Measurements from ENCODE around the gene GYS2. TPM values are rescaled to one million over a fixed set of nuclear protein-coding genes. Genes with fewer than 3 reads are reported as not detected.

Gene GYS2
- total RNA-seq, 1 experiment from 2014 or later = 0.66 TPM

DNA sequence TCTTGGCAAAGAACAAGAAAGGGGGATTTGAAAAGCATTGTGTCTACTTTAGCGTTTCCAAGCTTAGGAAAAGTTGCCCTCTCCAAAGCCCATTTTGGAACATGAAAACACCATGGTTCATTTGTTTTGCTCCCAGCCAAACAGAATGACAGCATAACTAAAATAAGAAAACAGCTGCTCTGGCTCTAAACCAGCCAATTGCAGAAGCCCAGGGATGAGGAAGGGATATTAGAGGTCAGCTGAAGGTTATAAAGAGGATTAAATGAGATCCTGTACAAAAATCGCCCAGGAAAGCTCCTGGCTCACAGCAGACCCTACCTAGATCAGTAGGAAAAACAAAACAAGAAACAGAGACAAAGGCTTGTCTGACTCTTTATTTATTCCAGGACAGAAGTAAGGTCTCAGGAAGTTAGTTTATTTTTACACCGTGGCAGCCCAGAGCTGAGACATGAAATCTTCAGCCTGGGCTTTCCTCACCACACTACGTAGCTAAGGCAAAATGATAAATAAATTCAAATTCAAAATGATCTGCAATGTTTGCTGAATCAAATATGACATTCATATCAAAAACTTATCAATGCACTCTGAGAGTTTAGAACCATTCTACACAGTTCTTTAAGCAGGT lies 52.7 kb downstream of the GYS2 start:
- H3K4me3 Mint-ChIP-seq (ENCODE audit: unreplicated experiment) = no peak overlapping the region
- intact Hi-C loops (cut with micrococcal nuclease; ENCODE audit: unreplicated experiment) = no loop called here
- no peak for DNase-seq
- no peaks in the 10 kb centered on the region for H3K9me3 ChIP-seq
- TF ChIP-seq, protein P1, sequence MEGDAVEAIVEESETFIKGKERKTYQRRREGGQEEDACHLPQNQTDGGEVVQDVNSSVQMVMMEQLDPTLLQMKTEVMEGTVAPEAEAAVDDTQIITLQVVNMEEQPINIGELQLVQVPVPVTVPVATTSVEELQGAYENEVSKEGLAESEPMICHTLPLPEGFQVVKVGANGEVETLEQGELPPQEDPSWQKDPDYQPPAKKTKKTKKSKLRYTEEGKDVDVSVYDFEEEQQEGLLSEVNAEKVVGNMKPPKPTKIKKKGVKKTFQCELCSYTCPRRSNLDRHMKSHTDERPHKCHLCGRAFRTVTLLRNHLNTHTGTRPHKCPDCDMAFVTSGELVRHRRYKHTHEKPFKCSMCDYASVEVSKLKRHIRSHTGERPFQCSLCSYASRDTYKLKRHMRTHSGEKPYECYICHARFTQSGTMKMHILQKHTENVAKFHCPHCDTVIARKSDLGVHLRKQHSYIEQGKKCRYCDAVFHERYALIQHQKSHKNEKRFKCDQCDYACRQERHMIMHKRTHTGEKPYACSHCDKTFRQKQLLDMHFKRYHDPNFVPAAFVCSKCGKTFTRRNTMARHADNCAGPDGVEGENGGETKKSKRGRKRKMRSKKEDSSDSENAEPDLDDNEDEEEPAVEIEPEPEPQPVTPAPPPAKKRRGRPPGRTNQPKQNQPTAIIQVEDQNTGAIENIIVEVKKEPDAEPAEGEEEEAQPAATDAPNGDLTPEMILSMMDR (IDR thresholded peaks at IDR 0.05; ENCODE audit: insufficient read depth in 1 of 2, low read depth in 1 of 2, low read length in 1 of 2, severe bottlenecking in 1 of 2, unreplicated experiment in 1 of 2) = no peak
- POLR2A ChIA-PET = no interaction called here
- no peaks in the 10 kb centered on the region for H3K27me3 ChIP-seq (replicated peaks; ENCODE audit: control insufficient read depth, insufficient read depth, low read length)
- no peak overlapping the region for H3K27ac Mint-ChIP-seq (ENCODE audit: unreplicated experiment)
- H3K36me3 ChIP-seq (ENCODE audit: control insufficient read depth, insufficient read depth, low read length) = no peaks in the 10 kb centered on the region
- H3K36me3 Mint-ChIP-seq (ENCODE audit: insufficient read depth, unreplicated experiment) = no peaks in the 10 kb centered on the region
- H3K9me3 Mint-ChIP-seq (ENCODE audit: unreplicated experiment) = no peaks in the 10 kb centered on the region
- no peak overlapping the region for H3K4me3 ChIP-seq (ENCODE audit: low read depth, low read length)
- H3K4me1 Mint-ChIP-seq (ENCODE audit: low read depth, unreplicated experiment) = peaks cover 17% of the 10 kb centered on the region
- H3K27me3 Mint-ChIP-seq (ENCODE audit: insufficient read depth, unreplicated experiment) = no peaks in the 10 kb centered on the region
- BruUV-seq (replicated peaks) = no TSS peak
- peaks cover 14% of the 10 kb centered on the region for H3K4me1 ChIP-seq
- CTCF ChIA-PET = interaction anchor here (0.6 kb wide), 1 partner anchor 90 kb away, joined by 6 read pairs; no protein-coding TSS in a partner anchor

DNA sequence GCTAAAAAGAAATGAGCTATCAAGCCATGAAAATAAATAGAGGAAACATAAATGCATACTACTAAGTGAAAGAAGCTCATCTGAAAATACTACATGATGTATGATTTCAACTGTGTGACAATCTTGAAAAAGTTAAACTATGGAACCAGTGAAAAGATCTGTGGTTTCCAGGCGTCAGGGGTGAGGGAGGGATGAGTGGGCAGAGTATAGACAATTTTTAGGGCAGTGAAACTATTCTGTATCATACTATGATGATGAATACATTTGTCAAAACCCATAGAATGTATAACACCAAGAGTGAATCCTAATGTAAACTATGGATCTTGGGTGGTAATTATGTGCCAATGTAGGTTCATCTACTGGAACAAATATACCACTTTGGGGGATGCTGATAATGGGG lies 57.2 kb downstream of the GYS2 start:
- Mint-ChIP-seq H3K4me3 (ENCODE audit: unreplicated experiment) (no peak overlapping the region), H3K27ac (ENCODE audit: unreplicated experiment) (no peak overlapping the region), H3K4me1 (ENCODE audit: low read depth, unreplicated experiment) (peaks cover 6% of the 10 kb centered on the region), H3K9me3 (ENCODE audit: unreplicated experiment) (no peaks in the 10 kb centered on the region), H3K36me3 (ENCODE audit: insufficient read depth, unreplicated experiment) (no peaks in the 10 kb centered on the region), H3K27me3 (ENCODE audit: insufficient read depth, unreplicated experiment) (no peaks in the 10 kb centered on the region)
- no peaks in the 10 kb centered on the region for H3K9me3 ChIP-seq
- BruUV-seq (replicated peaks) = no TSS peak
- CTCF ChIA-PET = no interaction called here
- no peaks in the 10 kb centered on the region for H3K27me3 ChIP-seq (replicated peaks; ENCODE audit: control insufficient read depth, insufficient read depth, low read length)
- H3K4me3 ChIP-seq (ENCODE audit: low read depth, low read length) = no peak overlapping the region
- H3K36me3 ChIP-seq (ENCODE audit: control insufficient read depth, insufficient read depth, low read length) = no peaks in the 10 kb centered on the region
- DNase-seq = no peak
- POLR2A ChIA-PET = no interaction called here
- TF ChIP-seq, protein P1 (IDR thresholded peaks at IDR 0.05; ENCODE audit: insufficient read depth in 1 of 2, low read depth in 1 of 2, low read length in 1 of 2, severe bottlenecking in 1 of 2, unreplicated experiment in 1 of 2) = no peak
- H3K4me1 ChIP-seq = peaks cover 6% of the 10 kb centered on the region; the same call in 1 of the 2 replicates
- intact Hi-C loops (cut with micrococcal nuclease; ENCODE audit: unreplicated experiment) = no loop called here

DNA sequence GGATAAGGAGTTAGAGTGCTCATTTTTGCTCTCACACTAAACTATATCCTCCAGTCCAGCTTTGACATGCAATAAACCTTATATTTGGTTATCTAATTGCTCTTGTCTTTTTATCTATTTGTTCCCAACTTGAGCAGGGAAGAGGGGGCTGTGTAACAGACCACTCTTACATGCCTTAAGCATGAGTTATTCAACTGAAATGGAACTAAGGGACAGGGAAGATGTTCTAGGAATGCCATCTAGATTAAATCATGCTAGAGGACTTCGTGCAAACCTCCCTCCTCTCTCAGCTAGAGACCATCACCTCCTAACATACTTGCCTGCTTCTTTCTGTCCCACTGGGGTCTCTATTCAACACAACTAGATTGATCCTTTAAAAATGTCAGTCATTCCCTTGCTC lies 57.9 kb downstream of the GYS2 start:
- POLR2A ChIA-PET = no interaction called here

More for the DNA sequence above, 57.9 kb downstream of the GYS2 start:
- CTCF ChIA-PET = no interaction called here
- Mint-ChIP-seq H3K27me3 (ENCODE audit: insufficient read depth, unreplicated experiment) (no peaks in the 10 kb centered on the region), H3K36me3 (ENCODE audit: insufficient read depth, unreplicated experiment) (no peaks in the 10 kb centered on the region), H3K4me1 (ENCODE audit: low read depth, unreplicated experiment) (peaks cover 6% of the 10 kb centered on the region), H3K9me3 (ENCODE audit: unreplicated experiment) (no peaks in the 10 kb centered on the region), H3K27ac (ENCODE audit: unreplicated experiment) (no peak overlapping the region), H3K4me3 (ENCODE audit: unreplicated experiment) (no peak overlapping the region)
- TF ChIP-seq, protein P1 (IDR thresholded peaks at IDR 0.05; ENCODE audit: insufficient read depth in 1 of 2, low read depth in 1 of 2, low read length in 1 of 2, severe bottlenecking in 1 of 2, unreplicated experiment in 1 of 2) = no peak
- Histone ChIP-seq H3K4me3 (ENCODE audit: low read depth, low read length) (no peak overlapping the region), H3K4me1 (peaks cover 6% of the 10 kb centered on the region; the same call in 1 of the 2 replicates), H3K9me3 (no peaks in the 10 kb centered on the region), H3K27me3 (replicated peaks; ENCODE audit: control insufficient read depth, insufficient read depth, low read length) (no peaks in the 10 kb centered on the region), H3K36me3 (ENCODE audit: control insufficient read depth, insufficient read depth, low read length) (no peaks in the 10 kb centered on the region)
- no peak for DNase-seq
- intact Hi-C loops (cut with micrococcal nuclease; ENCODE audit: unreplicated experiment) = no loop called here
- no TSS peak for BruUV-seq (replicated peaks)

Data from Caco-2 (cell line).